Measurements from ENCODE around the gene CARMIL3. TPM values are rescaled to one million over a fixed set of nuclear protein-coding genes. Genes with fewer than 3 reads are reported as not detected.
A peak's percentile ranks its signal among the peaks of the same experiment; 100 is the strongest.

CARMIL3 gene
- total RNA-seq, 1 donor from 2014 or later = 2.0 TPM

DNA sequence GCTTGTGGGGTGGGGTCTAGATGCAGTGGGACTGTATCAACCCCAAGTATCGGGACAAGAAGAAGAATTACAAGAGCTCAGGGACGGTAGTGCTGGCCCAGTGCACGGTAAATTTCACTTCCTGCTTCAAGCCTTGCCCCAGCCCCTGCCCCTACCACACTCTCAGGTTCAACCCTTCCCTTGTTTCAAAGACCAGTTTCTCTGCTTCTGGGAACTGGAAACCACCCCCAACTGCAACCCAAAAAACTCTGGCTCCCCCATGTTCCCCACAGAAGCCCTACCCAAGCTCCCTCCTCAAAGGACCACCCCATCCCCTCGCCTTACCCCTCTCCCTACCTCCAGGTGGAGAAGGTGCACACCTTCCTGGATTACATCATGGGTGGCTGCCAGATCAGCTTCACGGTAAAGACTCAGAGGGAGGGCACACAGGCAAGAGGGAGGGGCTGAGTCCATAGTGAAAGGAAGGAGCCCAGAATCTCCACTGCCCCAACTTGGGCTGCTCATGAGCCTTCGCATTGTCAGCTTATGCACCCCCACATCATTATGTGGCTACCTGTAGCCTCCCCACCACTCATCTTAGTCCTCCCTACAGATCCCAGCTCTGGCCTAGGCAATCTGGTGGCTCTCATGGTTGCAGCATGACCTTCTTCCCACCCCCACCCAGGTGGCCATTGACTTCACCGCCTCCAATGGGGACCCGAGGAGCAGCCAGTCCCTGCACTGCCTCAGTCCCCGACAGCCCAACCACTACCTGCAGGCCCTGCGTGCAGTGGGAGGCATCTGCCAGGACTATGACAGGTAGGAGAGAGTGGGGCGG lies 23.9 kb downstream of the CARMIL3 start:
- no peak for ATAC-seq
- DNase-seq (ENCODE audit: low spot score) = no peak

DNA sequence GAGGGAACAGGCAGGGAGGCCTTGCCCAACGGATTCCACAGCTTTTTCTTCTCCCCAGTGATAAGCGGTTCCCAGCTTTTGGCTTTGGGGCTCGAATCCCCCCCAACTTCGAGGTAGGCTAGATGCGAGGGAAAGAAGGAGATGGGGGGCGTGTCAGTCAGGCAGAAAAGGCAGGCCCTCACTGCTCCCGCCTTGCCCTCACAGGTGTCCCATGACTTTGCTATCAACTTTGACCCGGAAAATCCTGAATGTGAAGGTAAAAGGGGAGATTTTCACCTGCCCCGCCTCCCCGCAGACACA lies 24.4 kb downstream of the CARMIL3 start:
- ATAC-seq = no peak
- no peak for DNase-seq (ENCODE audit: low spot score)

DNA sequence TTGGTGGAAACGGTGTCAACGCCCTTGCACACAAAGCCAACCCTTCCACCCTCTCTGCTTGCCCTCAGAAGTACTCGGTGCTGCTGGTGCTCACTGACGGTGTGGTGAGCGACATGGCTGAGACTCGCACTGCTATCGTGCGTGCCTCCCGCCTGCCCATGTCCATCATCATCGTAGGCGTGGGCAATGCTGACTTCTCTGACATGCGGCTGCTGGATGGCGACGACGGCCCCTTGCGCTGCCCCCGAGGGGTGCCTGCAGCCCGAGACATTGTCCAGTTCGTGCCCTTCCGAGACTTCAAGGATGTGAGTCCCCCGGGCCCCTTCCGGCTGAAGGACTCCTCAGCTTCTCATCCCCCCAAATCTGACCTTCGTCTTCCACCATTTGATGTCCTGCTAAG lies 25.3 kb downstream of the CARMIL3 start:
- no peak for DNase-seq (ENCODE audit: low spot score)
- ATAC-seq = no peak

DNA sequence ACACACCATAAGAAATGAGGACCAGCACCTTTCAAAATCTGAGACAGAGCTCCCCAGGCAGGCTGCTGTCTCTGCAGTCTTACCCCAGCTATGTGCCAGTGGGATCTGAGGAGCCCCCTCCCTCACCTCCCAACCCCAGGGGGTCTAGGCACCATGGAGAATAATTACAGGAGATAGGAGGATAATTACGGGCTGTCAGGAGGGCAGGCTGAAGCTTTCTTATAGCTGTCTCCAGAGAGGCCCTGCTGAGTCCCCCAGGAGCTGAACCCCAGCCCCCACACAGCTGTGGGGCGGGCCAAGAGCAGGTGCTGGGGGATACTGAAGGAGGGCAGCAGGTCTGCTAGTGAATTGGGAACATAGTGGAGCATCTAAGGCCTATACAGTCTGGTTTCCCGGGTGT lies 26.3 kb downstream of the CARMIL3 start:
- ATAC-seq = no peak
- DNase-seq (ENCODE audit: low spot score) = no peak

DNA sequence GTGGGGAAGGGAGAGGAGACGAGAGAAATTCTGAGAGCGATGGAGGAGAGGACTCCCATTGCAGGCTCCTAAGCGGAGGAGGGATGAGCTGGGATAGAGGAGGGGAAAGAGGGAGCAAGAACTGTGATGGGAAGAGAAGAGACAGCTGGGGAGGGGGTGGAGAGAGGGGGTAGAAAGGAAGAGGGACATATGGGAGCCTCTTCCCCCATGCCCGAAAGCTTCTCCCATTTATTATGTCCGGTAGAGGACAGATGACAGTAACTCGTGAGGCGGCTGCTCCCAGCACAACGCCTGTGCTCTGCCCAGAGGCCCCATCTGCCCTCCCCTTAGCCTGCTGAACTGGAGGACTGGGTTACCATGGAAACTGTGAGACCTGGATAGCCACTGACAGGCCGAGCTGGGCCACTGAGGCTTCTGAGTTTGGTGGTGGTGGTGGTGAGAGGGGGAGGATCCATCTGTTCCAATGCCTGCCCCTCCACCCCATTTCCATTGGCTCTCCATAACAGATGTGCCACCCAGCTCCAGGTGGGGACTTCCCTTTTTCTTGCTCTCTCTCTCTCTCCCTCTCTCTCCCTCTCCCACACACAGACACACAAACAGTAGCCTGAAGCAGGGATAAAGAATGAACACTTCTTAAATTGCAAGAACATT lies 27.8 kb downstream of the CARMIL3 start:
- DNase-seq (ENCODE audit: low spot score) = no peak
- ATAC-seq = no peak

DNA sequence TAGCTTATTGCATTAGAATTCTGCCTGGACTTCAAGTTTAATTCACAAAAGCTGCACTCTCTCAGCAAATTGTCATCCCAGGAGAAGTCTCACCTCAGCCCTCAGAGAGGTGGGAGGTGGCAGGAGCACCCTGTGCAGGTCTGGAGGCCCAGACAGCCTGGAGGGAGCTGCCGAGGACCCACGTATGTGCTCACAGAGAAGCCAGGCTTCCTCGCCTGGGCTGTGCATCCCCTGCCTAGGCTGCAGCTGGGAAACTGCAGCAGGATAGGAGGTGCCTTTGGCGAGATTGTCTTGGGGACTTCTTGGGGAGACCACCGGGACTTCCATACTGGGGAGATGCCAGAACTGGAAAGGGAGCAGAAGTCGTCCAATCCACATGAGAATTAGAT lies 28.3 kb downstream of the CARMIL3 start:
- ATAC-seq = no peak
- DNase-seq (ENCODE audit: low spot score) = no peak

DNA sequence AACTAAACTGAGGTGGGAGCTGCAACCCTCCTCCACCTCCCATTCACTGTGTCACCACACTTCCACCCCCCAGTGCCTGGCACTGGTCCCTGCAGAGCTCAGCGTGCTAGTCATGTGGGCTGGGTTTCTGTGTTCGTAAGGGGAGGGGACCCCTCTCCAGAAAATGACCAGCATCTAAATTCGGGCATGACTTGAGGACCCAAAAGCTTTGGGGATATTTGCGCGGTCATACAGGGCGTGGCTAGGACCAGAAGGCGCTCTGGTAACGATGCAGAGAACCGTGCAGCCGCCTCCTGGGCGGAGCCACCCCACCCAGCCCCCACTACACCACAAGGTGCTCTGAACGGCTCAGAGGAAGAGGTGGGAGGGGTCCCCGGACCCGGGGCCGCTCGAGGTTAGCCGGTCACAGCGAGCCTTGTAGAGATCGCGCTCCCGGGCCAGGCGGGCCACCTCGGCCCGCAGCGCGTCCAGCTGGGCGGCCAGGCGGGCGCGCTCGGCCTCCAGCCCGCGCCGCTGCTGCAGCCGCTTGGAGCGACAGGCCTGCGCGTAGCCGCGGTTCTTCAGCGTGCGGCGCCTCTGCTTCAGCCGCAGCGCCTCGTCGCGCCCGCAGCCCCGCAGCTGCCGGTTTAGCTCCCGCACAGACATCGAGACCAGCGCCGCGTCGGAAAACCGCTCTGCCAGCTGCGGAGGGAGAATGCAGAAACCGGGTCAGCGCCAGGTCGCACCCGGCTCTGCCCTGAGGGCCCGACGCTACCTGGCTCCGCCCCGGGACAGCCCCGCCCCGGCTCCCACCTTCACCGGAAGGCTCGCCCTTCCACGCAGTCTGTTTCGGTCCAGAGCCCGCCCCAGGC lies 29.3 kb downstream of the CARMIL3 start:
- ATAC-seq = peak; percentile 92
- peak; percentile 85 for DNase-seq (ENCODE audit: low spot score)

DNA sequence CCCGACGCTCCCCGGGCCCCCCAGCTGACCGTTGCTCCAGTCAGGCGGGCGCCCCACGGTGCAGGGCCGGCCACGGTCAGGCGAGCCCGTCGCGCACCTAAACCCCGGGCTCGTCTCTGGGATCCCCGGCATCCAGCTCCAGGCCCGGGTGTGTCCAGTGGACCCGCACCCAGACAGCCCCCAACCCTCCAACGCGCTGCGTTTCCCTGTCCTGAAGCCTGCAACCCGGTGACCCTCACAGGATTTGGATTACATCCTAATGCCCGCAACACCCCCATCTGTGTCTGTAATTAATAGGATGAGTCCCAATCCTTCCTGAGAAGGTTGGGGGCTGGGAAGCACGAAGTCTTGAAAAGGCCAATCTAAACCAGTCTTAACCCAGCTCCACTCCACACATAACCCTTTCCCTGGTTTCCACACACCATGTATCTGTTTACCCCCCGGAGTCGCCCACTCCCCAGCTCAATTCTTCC lies 30.0 kb downstream of the CARMIL3 start:
- DNase-seq (ENCODE audit: low spot score) (no peak), ATAC-seq (no peak)

DNA sequence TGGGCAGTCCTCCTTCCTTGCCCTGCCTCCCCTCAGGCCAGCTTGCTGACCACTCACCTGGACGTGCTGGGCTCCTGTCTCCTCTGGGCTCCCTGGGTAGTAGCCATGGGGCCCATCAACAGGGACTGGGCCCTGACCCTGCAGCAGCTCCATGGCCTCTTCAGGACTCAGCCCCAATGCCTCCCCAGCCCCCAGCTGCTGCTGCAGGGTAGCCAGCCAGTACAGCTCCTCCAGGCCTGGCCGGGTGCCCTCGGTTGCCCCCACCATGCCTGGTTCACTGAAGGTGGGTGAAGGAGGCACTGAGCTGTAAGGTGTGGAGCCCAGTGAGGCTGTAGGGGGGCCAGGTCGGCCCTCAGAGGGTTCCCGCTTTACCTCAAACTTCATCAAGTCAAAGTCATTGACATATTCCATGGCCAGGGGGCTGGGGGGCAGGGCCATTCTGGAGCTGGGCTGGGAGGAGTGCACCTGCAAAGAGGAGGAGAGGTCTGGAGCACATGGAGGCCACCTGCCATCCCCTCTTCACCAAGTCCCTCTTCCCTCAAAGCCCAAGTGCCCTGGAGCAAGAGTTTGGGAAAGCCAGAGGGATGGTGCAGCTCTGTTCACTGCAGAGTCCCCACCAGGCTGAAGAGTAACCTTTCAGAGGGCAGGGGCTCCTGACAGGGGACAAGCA lies 30.7 kb downstream of the CARMIL3 start:
- no peak for ATAC-seq
- no peak for DNase-seq (ENCODE audit: low spot score)

DNA sequence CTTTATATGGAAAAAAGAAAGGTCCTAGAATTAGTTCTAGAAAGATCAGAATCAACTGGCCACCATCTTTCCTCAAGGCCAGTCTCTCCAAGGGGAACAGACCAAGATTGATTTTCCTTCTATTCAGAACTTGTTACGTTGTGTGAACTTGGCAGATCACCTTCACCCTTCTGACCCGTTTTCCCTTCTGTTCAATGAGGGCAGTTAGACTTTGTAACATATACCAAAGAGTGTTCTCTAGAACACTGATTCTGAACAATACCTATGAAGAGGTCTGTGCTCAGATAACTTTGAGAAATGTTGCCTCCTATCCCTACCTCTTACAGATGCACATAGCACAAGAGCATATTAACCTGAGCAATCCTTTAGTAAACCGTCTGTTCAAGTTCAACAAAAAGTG lies 31.7 kb downstream of the CARMIL3 start:
- ATAC-seq (peak; percentile 7), DNase-seq (ENCODE audit: low spot score) (no peak)

DNA sequence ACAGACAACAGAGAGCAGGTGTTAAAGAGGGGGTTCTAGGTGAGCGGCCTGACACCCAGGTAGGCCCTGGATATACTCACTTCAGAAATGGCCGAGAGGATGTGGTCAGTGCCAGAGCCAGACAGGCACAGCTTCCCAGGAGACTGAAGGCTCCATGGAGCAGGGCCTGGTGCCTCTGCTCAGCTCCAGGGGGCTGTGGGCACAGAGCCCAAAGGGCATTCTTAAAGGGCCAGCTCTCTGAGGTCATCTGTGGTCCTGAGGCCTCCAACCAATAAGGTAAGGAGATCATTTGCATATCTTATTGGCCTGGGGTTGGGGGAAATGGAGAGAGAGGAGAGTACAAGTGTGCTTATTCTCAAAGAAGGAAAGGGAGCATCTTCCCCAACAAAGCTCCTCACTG lies 32.6 kb downstream of the CARMIL3 start:
- ATAC-seq (no peak), DNase-seq (ENCODE audit: low spot score) (no peak)

DNA sequence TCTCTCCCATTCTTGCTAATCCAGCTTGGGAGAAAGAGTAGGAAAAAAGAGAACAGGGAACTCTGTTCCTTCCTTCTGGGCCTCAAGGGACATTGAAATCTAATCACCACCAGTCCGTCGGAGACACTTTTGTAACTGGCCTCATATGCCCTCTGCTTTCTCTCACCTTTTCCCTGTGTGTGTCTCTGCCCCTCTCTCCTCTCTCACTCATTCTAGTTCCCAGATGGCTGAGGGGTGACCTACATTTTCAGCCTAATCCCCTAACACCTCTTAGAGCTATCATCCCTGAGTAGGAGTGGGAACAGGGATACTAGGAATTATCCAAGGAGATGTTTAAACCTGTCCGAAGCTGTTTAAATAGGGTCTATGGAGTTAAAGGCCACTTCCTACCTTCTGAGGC lies 33.4 kb downstream of the CARMIL3 start:
- no peak for ATAC-seq
- DNase-seq (ENCODE audit: low spot score) = no peak

DNA sequence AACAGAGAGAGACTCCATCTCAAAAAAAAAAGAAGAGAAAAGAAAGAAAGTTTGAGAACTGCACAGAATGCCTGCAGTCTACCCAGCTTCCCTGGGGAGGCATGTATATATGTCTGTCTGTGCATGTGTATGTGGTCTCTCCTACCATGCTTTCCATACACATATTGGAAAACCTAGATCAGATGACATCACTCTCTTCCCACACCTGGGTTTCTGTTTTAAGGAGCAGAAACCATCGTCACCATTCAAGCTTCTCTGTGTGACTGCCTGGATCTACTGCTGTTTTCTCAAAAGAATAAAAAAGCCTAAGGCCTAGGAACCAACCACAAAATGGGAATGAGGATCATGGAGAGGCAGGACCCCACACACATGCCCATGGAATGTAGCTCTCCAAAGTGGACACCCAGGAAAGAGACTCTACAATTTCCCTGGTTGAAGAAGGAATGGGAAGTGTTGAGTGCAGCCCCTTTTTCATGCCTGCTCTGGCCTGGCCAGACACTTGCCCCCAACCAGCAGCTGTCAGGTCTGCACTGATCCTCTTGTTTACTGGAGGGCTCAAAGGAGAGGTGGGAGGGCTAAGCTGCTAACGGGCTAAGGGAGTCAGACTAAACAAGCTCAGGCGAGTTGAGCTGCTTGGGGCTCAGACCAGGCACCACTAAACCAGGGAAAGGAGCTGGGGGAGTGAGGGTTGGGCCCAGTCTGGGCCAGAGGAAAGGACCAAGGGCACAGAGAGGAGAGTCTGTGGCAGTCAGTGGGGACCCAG lies 34.6 kb downstream of the CARMIL3 start:
- DNase-seq (ENCODE audit: low spot score) = no peak
- ATAC-seq = no peak

DNA sequence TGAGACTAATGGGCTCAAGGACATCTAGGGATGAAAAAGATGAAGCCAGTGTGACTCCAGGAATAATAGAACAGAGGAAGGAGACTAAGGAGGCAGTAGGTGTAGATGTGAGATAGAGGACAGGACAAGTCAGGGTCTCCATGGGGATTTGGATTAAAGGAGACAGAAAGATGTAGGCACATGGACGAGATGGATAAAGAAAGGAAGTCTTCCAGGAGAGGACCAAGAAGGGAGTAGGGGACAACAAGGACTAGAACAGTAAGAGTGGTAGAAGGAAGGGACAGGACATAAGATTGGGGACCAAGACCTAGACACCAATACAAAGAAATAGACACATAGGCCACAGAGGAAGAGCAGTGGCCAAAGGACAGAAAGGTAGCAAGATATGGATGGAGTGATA lies 35.2 kb downstream of the CARMIL3 start:
- DNase-seq (ENCODE audit: low spot score) (no peak), ATAC-seq (no peak)

DNA sequence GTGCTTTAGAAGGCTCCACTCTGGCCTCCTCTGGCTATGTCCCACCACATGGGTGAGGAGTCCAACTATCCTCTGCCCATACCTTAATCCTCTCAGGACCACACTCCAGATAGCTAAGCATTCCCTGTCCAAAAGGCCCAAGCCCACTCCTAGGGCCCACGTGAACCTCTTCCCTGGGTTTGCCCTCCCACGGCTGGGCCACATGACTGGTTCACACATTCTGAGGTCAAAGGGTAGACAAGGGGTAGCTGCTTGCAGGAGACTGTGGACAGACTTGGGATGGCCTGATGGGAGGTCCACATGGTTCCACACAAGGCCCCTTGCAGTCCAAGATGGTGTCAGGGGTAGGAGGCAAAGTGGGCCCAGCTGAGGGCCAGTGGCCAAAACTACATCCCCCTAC lies 36.3 kb downstream of the CARMIL3 start:
- no peak for ATAC-seq

DNA sequence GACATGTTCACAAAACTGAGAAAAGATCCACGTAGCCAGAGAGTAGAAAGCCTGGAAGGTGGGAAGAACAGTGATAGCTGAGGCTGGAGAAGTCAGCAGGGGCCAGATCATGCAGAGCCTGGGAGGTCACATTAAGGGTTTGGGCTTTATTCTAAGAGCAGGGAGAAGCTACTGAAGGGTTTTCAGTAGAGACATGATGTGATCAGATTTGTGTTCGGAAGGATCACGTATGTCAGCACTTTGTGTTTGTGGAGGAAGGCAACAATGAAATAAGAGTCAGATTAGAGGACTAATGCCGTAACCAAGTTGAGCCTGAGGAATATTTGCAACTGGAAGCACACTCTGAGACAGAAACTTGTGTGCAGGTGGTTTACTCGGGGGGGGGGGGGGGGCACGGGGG lies 38.1 kb downstream of the CARMIL3 start:
- no peak for ATAC-seq

More for the DNA sequence above, 36.3 kb downstream of the CARMIL3 start:
- no peak for DNase-seq (ENCODE audit: low spot score)

DNA sequence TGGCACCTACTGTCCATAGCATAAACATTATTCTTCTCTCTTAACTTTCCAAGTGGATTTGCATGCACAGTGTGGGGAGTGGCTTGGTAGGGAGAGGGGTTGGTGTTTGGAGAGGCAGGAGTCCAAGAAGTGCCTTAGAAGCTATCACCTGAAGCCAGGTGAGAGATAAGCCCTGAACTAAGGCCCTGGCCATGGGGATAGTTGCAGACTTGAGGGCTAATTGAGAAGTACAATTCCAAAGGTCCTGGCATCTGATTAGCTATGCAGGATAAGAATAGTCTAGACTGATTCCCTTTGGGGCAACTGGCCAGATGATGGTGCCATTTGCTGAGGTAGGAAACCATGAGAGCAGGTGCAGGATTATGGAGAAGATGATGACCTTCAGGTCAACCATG lies 40.3 kb downstream of the CARMIL3 start:
- DNase-seq (ENCODE audit: low spot score) (no peak), ATAC-seq (no peak)

More for the DNA sequence above, 38.1 kb downstream of the CARMIL3 start:
- no peak for DNase-seq (ENCODE audit: low spot score)

DNA sequence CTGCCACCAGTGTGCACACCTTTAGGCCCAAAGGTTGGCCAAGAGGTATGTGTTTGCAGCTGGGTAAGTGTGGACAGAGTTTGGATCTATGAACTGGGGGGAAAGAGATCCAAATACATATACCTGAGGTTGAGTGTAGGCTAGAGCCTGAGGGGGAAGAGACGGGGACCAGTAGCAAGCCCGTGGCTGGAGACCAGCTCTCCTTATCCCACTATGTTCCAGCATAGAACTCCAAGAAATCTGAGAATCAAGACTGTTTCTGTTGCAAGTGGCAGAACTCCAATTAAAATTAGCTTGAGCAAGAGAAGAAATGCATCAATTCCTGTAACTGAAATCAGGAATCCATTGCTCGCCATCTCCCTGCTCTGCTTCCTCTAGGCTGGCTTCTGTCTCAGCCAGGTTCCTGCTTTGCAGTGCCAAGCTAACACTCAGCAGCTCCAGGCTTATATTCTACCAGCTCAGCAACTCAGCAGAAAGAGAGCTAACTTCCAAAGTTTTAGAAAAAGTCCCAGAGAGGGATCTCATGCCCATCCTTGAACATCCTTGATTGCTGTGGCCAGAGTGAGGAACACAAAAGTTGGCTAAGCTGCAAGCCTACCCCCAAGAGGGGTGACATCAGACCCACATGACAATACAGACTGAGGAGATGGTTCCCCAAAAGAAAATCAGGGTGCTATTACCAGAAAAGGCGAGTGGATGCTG lies 40.8 kb downstream of the CARMIL3 start:
- no peak for ATAC-seq
- DNase-seq (ENCODE audit: low spot score) = no peak

DNA sequence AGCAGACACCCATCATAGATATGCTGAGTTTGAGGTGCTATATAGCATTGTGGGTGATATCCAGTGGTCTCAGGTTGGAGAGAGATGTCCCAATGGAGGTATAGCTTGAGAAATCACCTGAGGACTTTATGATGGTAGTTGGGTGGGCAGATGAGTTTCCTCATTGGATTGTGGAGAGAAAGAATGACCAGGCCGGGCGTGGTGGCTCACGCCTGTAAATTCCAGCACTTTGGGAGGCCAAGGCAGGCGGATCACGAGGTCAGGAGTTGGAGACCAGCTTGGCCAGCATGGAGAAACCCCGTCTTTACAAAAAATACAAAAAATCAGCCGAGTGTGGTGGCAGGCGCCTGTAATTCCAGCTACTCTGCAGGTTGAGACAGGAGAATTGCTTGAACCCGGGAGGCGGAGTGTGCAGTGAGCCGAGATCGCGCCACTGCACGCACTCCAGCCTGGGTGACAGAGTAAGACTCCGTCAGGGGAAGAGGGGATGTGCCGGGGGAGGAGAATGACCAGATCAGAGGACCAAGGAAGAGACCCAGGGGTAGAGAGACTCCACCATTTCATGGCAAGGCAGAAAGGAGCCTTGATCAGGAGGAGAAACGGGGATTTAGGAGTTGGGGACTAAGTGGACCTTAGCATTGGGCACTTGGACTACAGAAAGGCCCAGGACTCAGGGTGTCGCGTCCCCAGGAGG lies 41.5 kb downstream of the CARMIL3 start:
- DNase-seq (ENCODE audit: low spot score) (no peak), ATAC-seq (no peak)

All from left lobe of liver (tissue), 2 donors.